Gastrocnemius medialis (tissue), 4 donors: ENCODE measurements around the gene HS3ST5. TPM values are rescaled to one million over a fixed set of nuclear protein-coding genes. Genes with fewer than 3 reads are reported as not detected.

Experiments
- ATAC-seq, 2 donors: fragments of 150-250 bp; one replicate each; pipeline ENCODE4 v1.9.1; 2016
- DNase-seq, 2 donors: peaks; one replicate each; pipeline ENCODE4 v3.0.0-alpha.2; 2019
- H3K27ac ChIP-seq, 4 donors: fragments of 200-600 bp; sonication (generic); 1 replicate in 1 of 4; 2 replicates in 3 of 4; pipeline ENCODE4 v1.5.1; 2016 to 2018; ENCODE audit warnings: mild to moderate bottlenecking in 2 of 4, moderate library complexity in 1 of 4
- H3K27me3 ChIP-seq, 3 donors: fragments of 200-600 bp; sonication (generic) in 2 of 3; 1 replicate in 1 of 3; 2 replicates in 2 of 3; pipeline versions ENCODE4 v1.5.1 to v1.6.0; 2016 to 2019; ENCODE audit warnings: mild to moderate bottlenecking in 1 of 3, moderate library complexity in 1 of 3
- H3K36me3 ChIP-seq, 2 donors: fragments of 200-600 bp; sonication (generic) in 1 of 2; one replicate each; pipeline ENCODE4 v1.5.1; 2017 to 2018
- H3K4me1 ChIP-seq, 2 donors: fragments of 200-600 bp; sonication (generic) in 1 of 2; one replicate each; pipeline ENCODE4 v1.5.1; 2016 to 2017; ENCODE audit warnings: mild to moderate bottlenecking in 2 of 2
- H3K4me3 ChIP-seq, 4 donors: fragments of 200-600 bp; sonication (generic) in 3 of 4; 1 replicate in 1 of 4; 2 replicates in 3 of 4; pipeline ENCODE4 v1.5.1; 2016 to 2019; ENCODE audit warnings: mild to moderate bottlenecking in 2 of 4
- H3K9me3 ChIP-seq, 3 donors: fragments of 200-600 bp; sonication (generic) in 2 of 3; 1 replicate in 1 of 3; 2 replicates in 2 of 3; pipeline ENCODE4 v1.5.1; 2016 to 2019
- POLR2A ChIP-seq, 2 donors: fragments of 450-650 bp; IDR thresholded peaks; one replicate each; pipeline ENCODE4 v1.6.1; 2017; ENCODE audit warnings: antibody characterized with exemption in 2 of 2, mild to moderate bottlenecking in 2 of 2, moderate library complexity in 2 of 2
- in situ Hi-C, 4 donors: fragments of 200-750 bp; cut with MboI; loops; one replicate each; pipeline versions ENCODE4 v1.15.0 to v1.8.0; 2017; ENCODE audit warnings: low sequenced_read_pairs in 4 of 4
- intact Hi-C: fragments of 100-400 bp; cut with DNase I; formaldehyde crosslinking; loops from one replicate; pipeline ENCODE4 v1.15.1; 2023; ENCODE audit warnings: low total_unique reads
- total RNA-seq, 4 donors: library from RNA; depleted of rRNA; stranded (reverse); fragments of >200 nt; gene quantifications; one replicate each; pipeline versions ENCODE4 v1.1.0 to v1.2.3, GENCODE V29; 2016
- TF ChIP-seq, protein P1 (sequence below), 5 experiments: fragments of 450-650 bp in 3 of 5; fragments of 200-600 bp in 2 of 5; sonication (generic) in 2 of 5; IDR thresholded peaks in 4 of 5; conservative IDR thresholded peaks in 1 of 5; 1 replicate in 4 of 5; 2 replicates in 1 of 5; pipeline ENCODE4 v1.5.1; 2016 to 2019; ENCODE audit warnings: antibody characterized with exemption in 5 of 5, mild to moderate bottlenecking in 3 of 5, moderate library complexity in 3 of 5

Gene HS3ST5
- total RNA-seq, 4 donors from 2014 or later, result 0.13 to 0.41 TPM; not detected in 2

DNA sequence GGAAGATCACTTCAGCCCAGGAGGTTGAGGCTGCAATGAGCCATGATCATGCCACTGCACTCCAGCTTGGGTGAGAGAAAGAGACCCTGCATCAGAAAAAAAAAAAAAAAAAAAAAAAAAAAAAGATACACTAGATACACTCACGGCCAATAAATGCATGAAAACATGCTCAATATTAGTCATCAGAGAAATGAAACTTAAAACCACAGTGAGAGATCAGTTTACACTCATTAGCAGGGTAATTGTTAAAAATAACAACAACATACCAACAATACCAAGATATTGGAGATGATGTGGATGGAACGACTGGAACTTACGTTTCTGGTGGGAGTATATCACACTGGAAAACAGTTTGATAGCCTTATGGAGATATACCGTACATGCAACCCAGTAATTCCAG lies 29.9 kb downstream of the HS3ST5 start:
- no peaks in the 10 kb centered on the region for H3K9me3 ChIP-seq
- H3K27ac ChIP-seq, result no peak overlapping the region
- in situ Hi-C loops, result loop anchor here in 1 of 4 donors (25.0 kb wide), 1 partner anchor 226 kb away; no protein-coding TSS in a partner anchor
- no peaks in the 10 kb centered on the region for H3K36me3 ChIP-seq
- intact Hi-C loops, result no loop called here
- no peak for DNase-seq
- no peak overlapping the region for H3K4me3 ChIP-seq
- H3K4me1 ChIP-seq, result no peaks in the 10 kb centered on the region
- no peaks in the 10 kb centered on the region for H3K27me3 ChIP-seq
- ATAC-seq, result no peak
- TF ChIP-seq, protein P1, sequence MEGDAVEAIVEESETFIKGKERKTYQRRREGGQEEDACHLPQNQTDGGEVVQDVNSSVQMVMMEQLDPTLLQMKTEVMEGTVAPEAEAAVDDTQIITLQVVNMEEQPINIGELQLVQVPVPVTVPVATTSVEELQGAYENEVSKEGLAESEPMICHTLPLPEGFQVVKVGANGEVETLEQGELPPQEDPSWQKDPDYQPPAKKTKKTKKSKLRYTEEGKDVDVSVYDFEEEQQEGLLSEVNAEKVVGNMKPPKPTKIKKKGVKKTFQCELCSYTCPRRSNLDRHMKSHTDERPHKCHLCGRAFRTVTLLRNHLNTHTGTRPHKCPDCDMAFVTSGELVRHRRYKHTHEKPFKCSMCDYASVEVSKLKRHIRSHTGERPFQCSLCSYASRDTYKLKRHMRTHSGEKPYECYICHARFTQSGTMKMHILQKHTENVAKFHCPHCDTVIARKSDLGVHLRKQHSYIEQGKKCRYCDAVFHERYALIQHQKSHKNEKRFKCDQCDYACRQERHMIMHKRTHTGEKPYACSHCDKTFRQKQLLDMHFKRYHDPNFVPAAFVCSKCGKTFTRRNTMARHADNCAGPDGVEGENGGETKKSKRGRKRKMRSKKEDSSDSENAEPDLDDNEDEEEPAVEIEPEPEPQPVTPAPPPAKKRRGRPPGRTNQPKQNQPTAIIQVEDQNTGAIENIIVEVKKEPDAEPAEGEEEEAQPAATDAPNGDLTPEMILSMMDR (IDR thresholded peaks at IDR 0.05 in 4 of 5, conservative IDR thresholded peaks at IDR 0.05 in 1 of 5), result no peak
- TF ChIP-seq POLR2A (IDR thresholded peaks at IDR 0.05), result no peak

DNA sequence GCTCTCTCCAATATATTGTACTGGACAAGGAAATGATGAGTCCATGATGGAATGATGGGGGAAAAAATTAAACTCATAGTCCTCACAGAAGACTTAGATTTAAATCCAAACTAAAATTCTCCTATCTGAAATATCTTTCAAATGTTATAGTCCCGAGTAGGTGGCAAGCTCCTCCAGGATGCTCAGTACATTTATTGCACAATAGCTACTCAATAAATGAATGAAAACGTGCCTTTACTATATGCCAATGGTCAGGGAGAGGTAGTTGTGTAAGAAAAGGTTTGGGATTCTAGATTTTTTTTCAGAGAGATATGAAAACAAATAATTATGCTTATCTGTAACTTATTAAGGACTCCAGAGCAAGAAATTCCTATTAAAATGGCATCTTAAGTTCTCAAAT lies 32.8 kb downstream of the HS3ST5 start:
- Histone ChIP-seq H3K4me3 (no peak overlapping the region), H3K36me3 (no peaks in the 10 kb centered on the region), H3K27ac (no peak overlapping the region), H3K9me3 (no peaks in the 10 kb centered on the region), H3K27me3 (no peaks in the 10 kb centered on the region), H3K4me1 (no peaks in the 10 kb centered on the region)
- TF ChIP-seq, protein P1 (IDR thresholded peaks at IDR 0.05 in 4 of 5, conservative IDR thresholded peaks at IDR 0.05 in 1 of 5), result no peak
- TF ChIP-seq POLR2A (IDR thresholded peaks at IDR 0.05), result no peak
- in situ Hi-C loops (loop anchor here in 1 of 4 donors (25.0 kb wide), 1 partner anchor 223 kb away; no protein-coding TSS in a partner anchor), intact Hi-C loops (no loop called here)
- DNase-seq (no peak), ATAC-seq (no peak)

DNA sequence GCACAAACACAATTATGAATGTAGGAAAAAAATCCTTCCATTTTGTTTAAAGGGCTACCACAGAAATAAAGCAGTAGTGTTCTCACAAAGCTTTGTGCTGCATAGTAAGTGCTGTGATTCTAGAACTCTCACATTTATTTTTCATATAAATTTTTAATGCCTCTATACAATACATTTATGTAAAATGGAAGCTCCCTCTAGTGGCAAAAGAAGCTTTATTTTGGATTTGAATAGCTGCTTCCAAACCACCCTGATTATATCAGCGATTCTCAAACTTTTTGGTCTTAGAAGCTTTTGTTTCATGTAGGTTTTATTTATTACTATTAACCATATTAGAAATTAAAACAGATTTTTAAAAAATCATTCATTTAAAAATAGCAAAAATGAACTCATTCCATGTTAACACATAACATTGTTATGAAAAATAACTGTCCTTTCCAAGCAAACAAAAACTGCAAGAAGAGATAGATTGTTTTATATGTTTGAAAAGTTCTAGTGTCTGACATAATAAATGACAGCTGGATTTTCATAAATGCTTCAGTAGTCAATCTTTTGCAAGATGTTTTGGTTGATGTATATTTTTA lies 38.4 kb downstream of the HS3ST5 start:
- Histone ChIP-seq H3K27ac (no peak overlapping the region), H3K4me1 (peaks cover 0 to 4% of the 10 kb centered on the region in 2 donors), H3K36me3 (no peaks in the 10 kb centered on the region), H3K27me3 (no peaks in the 10 kb centered on the region), H3K4me3 (no peak overlapping the region), H3K9me3 (no peaks in the 10 kb centered on the region)
- intact Hi-C loops, result loop anchor here (1.0 to 2.0 kb wide), 2 partner anchors 134 to 208 kb away; no protein-coding TSS in a partner anchor
- no peak for ATAC-seq
- DNase-seq, result no peak
- TF ChIP-seq POLR2A (IDR thresholded peaks at IDR 0.05), result no peak
- TF ChIP-seq, protein P1 (IDR thresholded peaks at IDR 0.05 in 4 of 5, conservative IDR thresholded peaks at IDR 0.05 in 1 of 5), result peak; percentile 26 to 56 (median 42)
- in situ Hi-C loops, result loop anchor here in 2 of 4 donors (10.0 to 25.0 kb wide), 2 partner anchors 200 to 217 kb away; no protein-coding TSS in a partner anchor

DNA sequence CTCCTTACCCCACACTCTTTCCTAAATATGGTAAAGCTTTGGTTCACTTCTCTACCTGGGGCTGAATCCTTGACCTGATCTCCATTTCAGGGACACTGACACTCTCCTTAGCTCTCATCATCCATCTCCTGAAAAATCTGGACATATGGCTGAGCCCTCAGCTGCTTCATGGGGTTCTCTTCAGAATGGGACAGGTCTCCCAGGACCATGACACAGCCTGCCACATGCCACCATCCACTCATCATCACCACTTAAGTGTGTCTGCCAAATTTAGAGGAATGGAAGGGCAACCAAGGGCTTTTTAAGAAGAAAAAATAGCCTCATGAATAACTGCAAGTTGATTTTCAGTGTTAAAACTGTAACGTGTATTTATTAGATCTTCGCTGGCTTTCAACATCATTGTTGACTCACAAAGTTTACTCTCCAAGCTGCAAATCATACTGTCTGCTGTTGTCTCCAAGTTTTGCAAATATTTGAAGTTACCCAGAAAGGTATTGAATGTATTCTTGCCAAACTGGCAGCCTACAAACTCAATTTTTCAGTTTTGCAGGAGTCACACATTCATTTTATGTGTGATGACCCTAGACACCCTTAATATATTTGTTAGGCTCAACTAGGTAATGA lies 41.1 kb downstream of the HS3ST5 start:
- DNase-seq, result no peak
- Histone ChIP-seq H3K27me3 (no peaks in the 10 kb centered on the region), H3K27ac (no peak overlapping the region), H3K36me3 (no peaks in the 10 kb centered on the region), H3K9me3 (no peaks in the 10 kb centered on the region), H3K4me3 (no peak overlapping the region), H3K4me1 (peaks cover 0 to 4% of the 10 kb centered on the region in 2 donors)
- in situ Hi-C loops (loop anchor here in 2 of 4 donors (10.0 to 25.0 kb wide), 2 partner anchors 197 to 214 kb away; no protein-coding TSS in a partner anchor), intact Hi-C loops (no loop called here)
- TF ChIP-seq, protein P1 (IDR thresholded peaks at IDR 0.05 in 4 of 5, conservative IDR thresholded peaks at IDR 0.05 in 1 of 5), result no peak
- no peak for TF ChIP-seq POLR2A (IDR thresholded peaks at IDR 0.05)
- ATAC-seq, result no peak
